Peyer's patch (tissue), 4 donors: ENCODE results near the gene P2RX1. TPM values are rescaled to one million over a fixed set of nuclear protein-coding genes. Genes with fewer than 3 reads are reported as not detected.

Experiments
- DNase-seq, 3 donors: peaks; one replicate each; pipeline ENCODE4 v3.0.0-alpha.2; 2017 to 2019
- H3K27ac ChIP-seq, 4 donors: fragments of 200-600 bp; sonication (generic); one replicate each; pipeline ENCODE4 v1.5.1; 2016 to 2019
- H3K27me3 ChIP-seq, 2 donors: fragments of 200-600 bp; sonication (generic); one replicate each; pipeline ENCODE4 v1.5.1; 2019
- H3K36me3 ChIP-seq, 3 donors: fragments of 200-600 bp; sonication (generic); one replicate each; pipeline ENCODE4 v1.5.1; 2016 to 2019
- H3K4me1 ChIP-seq, 4 donors: fragments of 200-600 bp; sonication (generic); one replicate each; pipeline ENCODE4 v1.5.1; 2016 to 2019
- H3K4me3 ChIP-seq, 4 donors: fragments of 200-600 bp; sonication (generic); 1 replicate in 3 of 4; 2 replicates in 1 of 4; pipeline ENCODE4 v1.5.1; 2016 to 2019; ENCODE audit warnings: mild to moderate bottlenecking in 1 of 4
- H3K9me3 ChIP-seq, 4 donors: fragments of 200-600 bp; sonication (generic); one replicate each; pipeline ENCODE4 v1.5.1; 2016 to 2019; ENCODE audit warnings: mild to moderate bottlenecking in 1 of 4
- CTCF ChIP-seq, 6 experiments: fragments of 450-650 bp in 4 of 6; fragments of 200-600 bp in 2 of 6; sonication (generic) in 1 of 6; IDR thresholded peaks; one replicate each; pipeline ENCODE4 v1.5.1; 2017 to 2019; ENCODE audit warnings: antibody characterized with exemption in 6 of 6, mild to moderate bottlenecking in 3 of 6, moderate library complexity in 1 of 6
- POLR2A ChIP-seq, 2 donors: fragments of 450-650 bp; IDR thresholded peaks; one replicate each; pipeline ENCODE4 v1.5.1; 2017; ENCODE audit warnings: antibody characterized with exemption in 2 of 2, mild to moderate bottlenecking in 2 of 2, moderate library complexity in 2 of 2
- total RNA-seq, 4 donors: library from RNA; depleted of rRNA; stranded (reverse); fragments of >200 nt; gene quantifications; one replicate each; pipeline ENCODE4 v1.1.0, GENCODE V29; 2016

The P2RX1 gene
- total RNA-seq, 4 donors from 2014 or later = 0.88 to 27.2 (median 4.3) TPM

- H3K27me3 ChIP-seq = no peaks in the 10 kb centered on the region
- no peaks in the 10 kb centered on the region for H3K9me3 ChIP-seq
- peak overlapping the region; percentile 57 to 99 (median 72) for H3K27ac ChIP-seq
- peaks cover 0 to 10% (median 0%) of the 10 kb centered on the region in 3 donors for H3K36me3 ChIP-seq
- peak in 2 of 3 donors; percentile 70 to 79 for DNase-seq
- TF ChIP-seq POLR2A (IDR thresholded peaks at IDR 0.05) (no peak), CTCF (IDR thresholded peaks at IDR 0.05) (no peak)
- peaks cover 0 to 59% (median 43%) of the 10 kb centered on the region in 4 donors for H3K4me1 ChIP-seq
- peak overlapping the region in 1 of 4 donors; percentile 15 for H3K4me3 ChIP-seq
These were observed 43.1 kb upstream of the P2RX1 start for GRCh38 chr17:3959295-3959899.

GRCh38 chr17:3957735-3958599 is 41.7 kb upstream of the P2RX1 start:
- Histone ChIP-seq H3K4me3 (no peak overlapping the region), H3K27ac (peak overlapping the region in 1 of 4 donors; percentile 4), H3K9me3 (no peaks in the 10 kb centered on the region), H3K36me3 (peaks cover 0 to 10% (median 0%) of the 10 kb centered on the region in 3 donors), H3K27me3 (no peaks in the 10 kb centered on the region), H3K4me1 (peaks cover 0 to 53% (median 42%) of the 10 kb centered on the region in 4 donors)
- DNase-seq = no peak
- TF ChIP-seq POLR2A (IDR thresholded peaks at IDR 0.05) = no peak
- no peak for TF ChIP-seq CTCF (IDR thresholded peaks at IDR 0.05)

- DNase-seq = no peak
- H3K27ac ChIP-seq = peak overlapping the region in 2 of 4 donors; percentile 7 to 38
- TF ChIP-seq CTCF (IDR thresholded peaks at IDR 0.05) (no peak), POLR2A (IDR thresholded peaks at IDR 0.05) (no peak)
- H3K36me3 ChIP-seq = peaks cover 0 to 10% (median 0%) of the 10 kb centered on the region in 3 donors
- H3K27me3 ChIP-seq = no peaks in the 10 kb centered on the region
- H3K4me1 ChIP-seq = peaks cover 0 to 45% (median 34%) of the 10 kb centered on the region in 4 donors
- no peaks in the 10 kb centered on the region for H3K9me3 ChIP-seq
- no peak overlapping the region for H3K4me3 ChIP-seq
These were observed 40.7 kb upstream of the P2RX1 start for GRCh38 chr17:3956983-3957382.

- Histone ChIP-seq H3K27ac (peak overlapping the region in 2 of 4 donors; percentile 7 to 38), H3K27me3 (no peaks in the 10 kb centered on the region), H3K36me3 (peaks cover 0 to 10% (median 0%) of the 10 kb centered on the region in 3 donors), H3K4me3 (no peak overlapping the region), H3K4me1 (peaks cover 0 to 39% (median 30%) of the 10 kb centered on the region in 4 donors), H3K9me3 (no peaks in the 10 kb centered on the region)
- DNase-seq = no peak
- TF ChIP-seq CTCF (IDR thresholded peaks at IDR 0.05) (no peak), POLR2A (IDR thresholded peaks at IDR 0.05) (no peak)
These were observed 40.2 kb upstream of the P2RX1 start for GRCh38 chr17:3956327-3956957.

GRCh38 chr17:3955673-3955988 is 39.4 kb upstream of the P2RX1 start:
- peaks cover 0 to 31% (median 23%) of the 10 kb centered on the region in 4 donors for H3K4me1 ChIP-seq
- TF ChIP-seq CTCF (IDR thresholded peaks at IDR 0.05) = no peak
- no peak for TF ChIP-seq POLR2A (IDR thresholded peaks at IDR 0.05)
- peaks cover 0 to 18% (median 0%) of the 10 kb centered on the region in 3 donors for H3K36me3 ChIP-seq
- no peak overlapping the region for H3K4me3 ChIP-seq
- H3K27me3 ChIP-seq = no peaks in the 10 kb centered on the region
- H3K27ac ChIP-seq = no peak overlapping the region
- no peaks in the 10 kb centered on the region for H3K9me3 ChIP-seq
- DNase-seq = no peak
